Brain microvascular endothelial cell (primary cell): ENCODE results near the gene SLC35B2.
A peak's percentile ranks its signal among the peaks of the same experiment; 100 is the strongest.

Source experiments
- DNase-seq: peaks from one replicate; pipeline ENCODE4 v3.0.0-alpha.2; 2020
- H3K27ac ChIP-seq: fragments of 250-450 bp; sonication (Bioruptor Pico); 2 replicates; pipeline ENCODE4 v1.5.1; 2020; ENCODE audit warnings: mild to moderate bottlenecking, moderate library complexity
- H3K27me3 ChIP-seq: fragments of 250-450 bp; sonication (Bioruptor Pico); replicated peaks from 2 replicates; pipeline ENCODE4 v1.5.1; 2020; ENCODE audit warnings: mild to moderate bottlenecking
- H3K36me3 ChIP-seq: fragments of 250-450 bp; sonication (Bioruptor Pico); replicated peaks from 2 replicates; pipeline ENCODE4 v1.5.1; 2020; ENCODE audit warnings: mild to moderate bottlenecking
- H3K4me3 ChIP-seq: 2 replicates; pipeline ENCODE4 v1.5.1; 2011; ENCODE audit warnings: low read depth, mild to moderate bottlenecking, control low read depth, low read length, moderate library complexity
- in situ Hi-C: cut with HindIII; loops from 2 replicates; pipeline ENCODE4 v1.10.0; 2017; ENCODE audit warnings: low sequenced_read_pairs, low pct_ligation_motif_present
- TF ChIP-seq, protein P1 (sequence below): IDR thresholded peaks from 2 replicates; pipeline ENCODE4 v1.5.1; 2011; ENCODE audit warnings: low read depth, mild to moderate bottlenecking, moderate library complexity, low read length, control low read depth, inconsistent platforms; ENCODE audit errors: missing control alignments

SLC35B2 gene

DNA sequence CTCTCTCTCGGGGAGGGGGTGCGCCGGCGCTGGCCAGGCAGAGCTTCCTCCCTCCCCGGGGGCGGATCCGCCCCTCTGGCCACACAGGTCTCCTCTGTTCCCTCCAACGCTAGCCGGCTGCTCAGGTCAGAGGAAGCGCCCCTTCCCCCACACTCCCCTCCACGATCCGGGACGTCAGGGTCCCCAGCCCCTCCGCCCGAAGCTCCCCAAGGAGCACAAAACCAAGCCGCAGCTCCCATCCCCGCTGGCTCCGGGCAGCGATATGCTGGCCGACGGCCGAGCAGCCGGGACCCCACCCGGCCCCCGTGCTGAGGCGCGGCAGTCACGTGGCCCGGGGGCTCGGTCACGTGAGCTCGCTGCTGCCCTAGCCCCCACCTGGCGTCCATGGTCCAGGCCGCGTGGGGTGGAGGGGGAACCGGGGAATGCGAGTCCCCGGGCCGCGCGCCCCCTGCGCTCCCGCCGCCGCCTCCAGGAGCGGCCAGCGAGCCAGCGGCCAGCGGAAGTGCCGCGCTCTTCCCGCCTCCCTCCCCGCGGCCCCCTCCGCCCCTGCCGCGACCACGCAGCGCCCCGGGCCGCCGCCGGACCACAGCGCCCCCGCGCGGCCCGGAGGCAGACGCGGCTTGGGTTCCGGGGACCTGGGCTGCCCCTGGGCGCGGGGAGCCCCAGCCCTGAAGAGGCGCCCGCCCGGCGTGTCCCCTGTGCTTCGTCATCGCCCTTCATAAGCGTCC is at the start of gene SLC35B2:
Gene SLC35B2, minus strand, starts transcription at position 504 of the 728 bp plus-strand sequence. Its CDS starts 118 bp downstream, at position 386.
- peak within 1 kb of the TSS; percentile 81 for H3K4me3 ChIP-seq
- H3K27me3 ChIP-seq, result no peaks in the 10 kb centered on the region
- peaks cover 40% of the 10 kb centered on the region for H3K36me3 ChIP-seq
- peak; percentile 47 for DNase-seq
- in situ Hi-C loops, result no loop called here
- H3K27ac ChIP-seq, result peak within 1 kb of the TSS; percentile 62
- TF ChIP-seq, protein P1, sequence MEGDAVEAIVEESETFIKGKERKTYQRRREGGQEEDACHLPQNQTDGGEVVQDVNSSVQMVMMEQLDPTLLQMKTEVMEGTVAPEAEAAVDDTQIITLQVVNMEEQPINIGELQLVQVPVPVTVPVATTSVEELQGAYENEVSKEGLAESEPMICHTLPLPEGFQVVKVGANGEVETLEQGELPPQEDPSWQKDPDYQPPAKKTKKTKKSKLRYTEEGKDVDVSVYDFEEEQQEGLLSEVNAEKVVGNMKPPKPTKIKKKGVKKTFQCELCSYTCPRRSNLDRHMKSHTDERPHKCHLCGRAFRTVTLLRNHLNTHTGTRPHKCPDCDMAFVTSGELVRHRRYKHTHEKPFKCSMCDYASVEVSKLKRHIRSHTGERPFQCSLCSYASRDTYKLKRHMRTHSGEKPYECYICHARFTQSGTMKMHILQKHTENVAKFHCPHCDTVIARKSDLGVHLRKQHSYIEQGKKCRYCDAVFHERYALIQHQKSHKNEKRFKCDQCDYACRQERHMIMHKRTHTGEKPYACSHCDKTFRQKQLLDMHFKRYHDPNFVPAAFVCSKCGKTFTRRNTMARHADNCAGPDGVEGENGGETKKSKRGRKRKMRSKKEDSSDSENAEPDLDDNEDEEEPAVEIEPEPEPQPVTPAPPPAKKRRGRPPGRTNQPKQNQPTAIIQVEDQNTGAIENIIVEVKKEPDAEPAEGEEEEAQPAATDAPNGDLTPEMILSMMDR, result peak; percentile 41

- TF ChIP-seq, protein P1, result no peak
- H3K27ac ChIP-seq, result no peak overlapping the region
- no peak for DNase-seq
- peaks cover 68% of the 10 kb centered on the region for H3K36me3 ChIP-seq
- no peak overlapping the region for H3K4me3 ChIP-seq
- in situ Hi-C loops, result no loop called here
- H3K27me3 ChIP-seq, result no peaks in the 10 kb centered on the region
Measured at GRCh38 chr6:44306710-44307109, 49.4 kb upstream of the SLC35B2 start.

DNA sequence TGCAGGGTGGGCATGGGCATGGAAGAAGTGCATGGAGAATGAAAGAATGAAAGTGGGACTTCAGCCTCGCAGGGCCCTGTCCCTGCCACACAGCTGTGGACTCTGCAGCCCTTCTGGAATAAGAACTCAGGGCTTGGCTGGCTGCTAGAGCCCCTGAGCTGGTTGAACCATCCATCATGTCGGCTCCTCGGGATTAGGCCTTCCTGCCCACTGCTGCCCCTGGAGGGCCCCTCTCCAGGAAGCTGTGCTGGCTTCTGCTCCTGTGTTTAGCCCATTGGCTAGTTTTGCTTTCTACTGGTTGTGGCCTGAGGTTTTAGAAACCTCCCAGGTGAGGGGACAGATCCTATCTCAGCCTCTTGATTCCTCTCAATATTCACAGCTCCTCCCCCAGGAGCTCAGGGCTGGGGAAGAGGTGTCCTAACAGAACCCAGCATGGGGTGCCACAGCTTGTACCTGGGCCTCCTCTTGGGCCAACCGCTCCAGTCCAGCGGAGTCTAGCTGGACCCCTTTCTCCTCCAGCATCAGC is 47.9 kb upstream of the SLC35B2 start:
- TF ChIP-seq, protein P1, result no peak
- Histone ChIP-seq H3K27me3 (no peaks in the 10 kb centered on the region), H3K27ac (peak overlapping the region; percentile 18), H3K4me3 (no peak overlapping the region), H3K36me3 (peaks cover 67% of the 10 kb centered on the region)
- in situ Hi-C loops, result no loop called here
- DNase-seq, result no peak

DNA sequence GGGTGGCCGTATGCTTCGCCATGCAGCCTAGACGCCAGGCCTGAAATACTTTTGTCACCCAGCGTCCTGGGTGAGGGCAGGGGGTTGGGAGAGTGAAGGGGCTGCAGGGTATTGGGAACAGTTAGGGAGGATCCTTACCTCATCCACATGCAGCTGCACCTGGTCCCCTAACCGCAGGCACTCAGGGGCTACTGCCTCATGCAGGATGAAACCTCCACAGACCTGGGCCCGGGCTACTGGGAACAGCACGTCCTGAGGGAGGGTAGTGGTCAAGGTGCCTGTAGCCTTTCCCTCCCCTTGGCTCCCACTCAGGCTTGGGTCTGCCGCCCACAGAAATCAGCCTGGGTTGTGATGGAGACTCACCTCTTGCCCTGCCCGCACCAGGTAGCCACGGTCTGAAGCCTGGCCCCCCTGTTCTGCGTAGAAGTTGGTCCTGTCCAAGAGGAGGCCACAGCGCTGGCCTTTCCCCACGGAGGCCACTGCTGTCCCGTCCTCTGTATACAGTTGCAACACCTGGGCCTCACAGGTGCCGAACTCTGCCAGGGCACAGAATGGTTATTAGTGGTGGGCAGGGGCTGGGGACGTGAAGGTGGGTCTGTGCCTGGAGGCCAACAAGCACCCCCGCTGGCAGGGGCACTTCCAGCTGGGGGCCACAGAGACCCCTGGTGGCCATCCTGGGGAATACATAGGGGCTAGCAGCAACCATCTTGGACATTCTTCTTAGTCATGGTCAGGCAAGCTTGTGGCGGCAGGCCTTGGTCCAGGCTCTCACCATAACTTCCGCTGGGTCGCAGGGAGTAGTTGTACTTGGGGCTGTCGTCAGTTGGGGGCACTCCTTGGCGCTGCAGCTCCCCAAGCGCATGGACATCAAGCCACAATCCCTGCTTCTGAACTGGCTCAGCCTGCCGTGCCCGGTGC is 47.2 kb upstream of the SLC35B2 start:
- DNase-seq, result peak; percentile 31
- no peaks in the 10 kb centered on the region for H3K27me3 ChIP-seq
- no peak overlapping the region for H3K4me3 ChIP-seq
- peaks cover 63% of the 10 kb centered on the region for H3K36me3 ChIP-seq
- H3K27ac ChIP-seq, result peak overlapping the region; percentile 18
- TF ChIP-seq, protein P1, result peak; percentile 88
- in situ Hi-C loops, result no loop called here

DNA sequence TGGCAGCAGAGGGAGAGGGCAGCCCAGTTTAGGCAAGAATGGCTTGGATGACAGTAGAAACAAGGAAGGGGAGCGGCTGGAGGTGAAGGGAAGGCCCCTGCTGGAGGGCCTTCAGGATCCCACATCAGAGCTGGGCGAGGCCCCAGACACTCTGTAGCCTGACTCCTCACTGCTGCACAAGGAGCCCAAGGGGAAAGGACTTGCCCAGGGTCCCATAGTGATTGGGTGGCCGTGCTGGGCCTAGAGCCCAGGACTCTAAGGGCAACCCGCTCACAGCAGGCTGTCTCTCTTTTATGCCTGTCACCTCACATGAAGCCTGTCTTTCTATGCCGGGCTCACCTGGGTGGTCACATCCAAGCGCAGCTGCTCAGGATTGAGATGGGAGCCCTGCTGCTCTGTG is 46.5 kb upstream of the SLC35B2 start:
- H3K27ac ChIP-seq, result no peak overlapping the region
- H3K4me3 ChIP-seq, result no peak overlapping the region
- in situ Hi-C loops, result no loop called here
- no peak for DNase-seq
- H3K36me3 ChIP-seq, result peaks cover 57% of the 10 kb centered on the region
- TF ChIP-seq, protein P1, result no peak
- H3K27me3 ChIP-seq, result no peaks in the 10 kb centered on the region
